Breast epithelium (tissue), 3 donors: ENCODE results near the gene PABPC4L.

ENCODE experiments used
- CTCF ChIP-seq, 3 donors: fragments of 450-650 bp; IDR thresholded peaks; one replicate each; pipeline ENCODE4 v1.5.1; 2016 to 2017; ENCODE audit warnings: antibody characterized with exemption in 3 of 3, mild to moderate bottlenecking in 3 of 3, moderate library complexity in 3 of 3
- POLR2A ChIP-seq: fragments of 450-650 bp; IDR thresholded peaks from one replicate; pipeline ENCODE4 v1.6.1; 2016; ENCODE audit warnings: antibody characterized with exemption, mild to moderate bottlenecking, moderate library complexity
- POLR2AphosphoS5 ChIP-seq, 3 donors: sonication (generic); formaldehyde crosslinking; IDR thresholded peaks; one replicate each; pipeline ENCODE4 v1.6.1; 2017; ENCODE audit warnings: antibody characterized with exemption in 3 of 3

GRCh38 chr4:134202166-134202956 lies 772 bp upstream of the PABPC4L start:
- TF ChIP-seq POLR2AphosphoS5 (IDR thresholded peaks at IDR 0.05): no peak
- no peak for TF ChIP-seq CTCF (IDR thresholded peaks at IDR 0.05)
- no peak for TF ChIP-seq POLR2A
